Activated CD4-positive, alpha-beta T cell treated with anti-CD3 and anti-CD28 coated beads, Interleukin-2, amount 50 U/mL, for 24 hours (primary cell): ENCODE measurements around the gene PPIL1.

Experiments
- DNase-seq, 2 donors: peaks; one replicate each; pipeline ENCODE4 v3.0.0-alpha.2; 2020; ENCODE audit warnings: low read depth in 1 of 2, low spot score in 1 of 2

Gene PPIL1

DNA sequence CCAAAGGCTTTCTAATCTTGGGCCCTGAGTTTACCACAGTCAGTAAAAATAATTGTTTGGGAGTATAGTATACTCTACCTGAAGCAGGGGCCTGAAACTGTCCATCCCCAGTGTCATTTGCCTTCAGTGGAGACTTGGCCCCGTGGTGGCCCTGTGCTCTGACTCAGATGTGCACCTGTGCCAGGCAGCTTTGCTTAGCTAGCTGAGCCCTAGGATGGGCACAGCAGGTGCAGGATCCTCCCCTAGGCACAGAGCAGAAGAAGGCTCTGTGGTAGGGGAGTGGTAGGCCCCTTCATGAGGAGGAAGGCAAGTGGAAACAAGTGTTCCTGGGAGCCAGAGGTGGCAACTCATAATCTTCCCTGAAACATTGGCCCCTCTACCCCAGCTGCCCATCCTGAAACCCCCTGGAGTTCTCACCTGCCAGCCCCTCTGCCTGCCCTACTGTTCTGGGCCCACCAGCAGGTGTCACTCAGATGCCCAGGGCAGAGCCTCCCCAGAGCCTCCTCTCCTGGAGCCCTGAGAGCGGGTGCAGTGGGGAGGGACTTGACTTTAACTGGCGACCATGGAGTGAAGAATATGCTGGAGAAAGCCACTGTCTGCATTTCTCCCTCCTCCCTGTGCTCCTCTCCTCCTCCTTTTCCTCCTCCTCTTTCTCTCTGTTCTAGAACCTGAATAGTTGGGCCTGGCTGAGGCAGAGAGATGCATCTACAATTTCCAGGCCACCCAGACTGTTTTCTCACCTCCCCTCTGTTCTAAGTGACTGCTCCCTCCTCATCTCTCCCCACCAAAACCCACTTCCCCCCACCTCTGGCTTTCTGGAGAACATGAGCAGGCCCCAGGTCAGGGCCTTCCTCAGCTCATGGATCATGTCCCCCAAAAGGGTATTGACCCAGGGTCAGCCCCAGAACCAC lies 38.2 kb downstream of the PPIL1 start:
- no peak for DNase-seq

DNA sequence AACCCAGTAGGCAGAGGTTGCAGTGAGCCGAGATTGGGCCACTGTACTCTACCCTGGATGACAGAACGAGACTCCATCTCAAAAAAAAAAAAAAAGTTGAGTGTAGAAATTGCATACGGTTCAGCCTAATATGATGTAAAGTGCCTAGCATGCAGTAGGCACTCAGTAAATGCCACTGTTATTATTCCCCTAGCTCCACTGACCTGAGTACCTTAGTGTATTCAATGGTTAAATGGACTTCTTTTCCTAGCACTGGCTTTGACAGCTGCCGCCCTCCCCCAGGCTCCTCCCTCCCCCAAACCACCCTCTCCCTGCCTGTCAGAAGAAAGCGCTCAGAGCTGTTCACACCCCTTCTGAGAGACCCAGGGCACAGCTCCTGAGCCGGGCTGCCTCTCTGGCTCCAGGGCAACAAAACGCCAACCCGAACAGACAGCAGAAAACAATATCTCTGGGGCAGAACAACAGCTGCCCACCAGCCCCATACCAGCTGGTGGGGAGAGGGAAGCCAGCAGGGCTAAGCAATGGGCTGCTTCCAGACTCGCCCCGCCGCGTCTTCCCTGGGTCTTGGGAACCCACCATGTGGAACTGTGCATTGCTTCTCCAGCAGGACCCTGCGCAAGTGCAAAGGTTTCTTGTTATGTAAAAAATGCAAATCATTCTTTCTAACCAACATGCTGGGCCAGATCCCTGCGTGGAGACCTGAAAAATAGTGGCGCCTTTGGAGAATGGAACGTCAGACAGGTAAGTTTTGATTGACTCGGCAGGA lies 39.8 kb downstream of the PPIL1 start:
- no peak for DNase-seq

- DNase-seq = no peak
Observed at GRCh38 chr6:36833182-36833789, 41.3 kb downstream of the PPIL1 start.

- no peak for DNase-seq
Observed at GRCh38 chr6:36832313-36832712, 42.3 kb downstream of the PPIL1 start.

GRCh38 chr6:36830577-36830976 lies 44.0 kb downstream of the PPIL1 start:
- no peak for DNase-seq

- no peak for DNase-seq
Observed at GRCh38 chr6:36829919-36830544, 44.6 kb downstream of the PPIL1 start.

GRCh38 chr6:36827261-36828079 lies 47.1 kb downstream of the PPIL1 start:
- no peak for DNase-seq

DNA sequence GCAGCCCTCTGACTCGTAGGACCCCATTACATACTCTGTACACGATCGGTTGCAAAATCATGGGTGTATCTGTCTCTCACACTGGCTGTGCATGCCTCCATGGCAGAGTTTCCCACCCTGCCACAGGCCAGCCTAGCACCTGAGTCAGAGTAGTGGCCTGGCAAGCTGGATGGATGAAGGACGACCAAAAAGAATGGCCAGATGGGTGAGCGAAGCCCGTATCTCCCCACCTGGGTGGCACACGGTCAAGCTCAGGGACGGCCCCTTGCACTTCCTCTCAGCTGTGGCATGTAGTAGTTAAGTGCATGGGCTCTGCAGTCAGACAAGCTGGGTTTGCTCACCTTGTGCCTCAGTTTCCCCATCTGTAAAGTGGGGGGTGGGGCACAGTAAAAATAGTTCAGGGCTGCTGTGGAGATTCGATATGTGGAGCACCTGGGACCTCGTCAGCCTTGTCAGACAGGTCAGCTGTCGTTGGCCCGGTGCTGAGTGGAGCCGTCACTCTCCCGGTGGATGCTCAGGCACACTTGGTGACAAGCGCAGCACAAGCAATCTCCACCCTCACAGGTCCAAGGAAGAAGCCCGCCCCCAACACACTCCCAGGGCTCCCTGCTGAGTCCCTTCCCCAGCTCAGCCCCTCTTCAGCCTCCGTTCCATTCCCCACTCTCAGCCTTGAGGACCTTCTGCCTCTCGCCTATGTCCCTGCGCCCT lies 47.9 kb downstream of the PPIL1 start:
- DNase-seq = no peak

DNA sequence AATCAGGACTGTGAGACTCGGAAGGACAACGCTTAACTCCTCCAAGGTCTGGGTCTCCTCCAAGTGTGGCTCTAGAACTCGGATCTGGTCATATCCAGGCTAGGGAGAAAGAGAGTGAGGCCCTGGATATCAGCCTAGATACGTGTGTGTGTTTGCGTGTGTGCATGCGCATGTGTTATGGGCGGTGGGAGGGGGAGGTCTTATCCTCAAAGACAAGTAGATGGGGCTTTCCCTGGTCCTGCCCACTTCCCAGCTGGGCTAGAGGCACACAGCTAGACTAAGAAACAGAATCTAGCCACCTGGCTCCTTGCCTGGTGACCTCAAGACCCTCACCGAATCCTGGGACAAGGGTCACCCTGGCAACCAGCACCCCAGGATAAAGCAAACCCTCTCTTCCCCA lies 48.6 kb downstream of the PPIL1 start:
- DNase-seq = no peak

DNA sequence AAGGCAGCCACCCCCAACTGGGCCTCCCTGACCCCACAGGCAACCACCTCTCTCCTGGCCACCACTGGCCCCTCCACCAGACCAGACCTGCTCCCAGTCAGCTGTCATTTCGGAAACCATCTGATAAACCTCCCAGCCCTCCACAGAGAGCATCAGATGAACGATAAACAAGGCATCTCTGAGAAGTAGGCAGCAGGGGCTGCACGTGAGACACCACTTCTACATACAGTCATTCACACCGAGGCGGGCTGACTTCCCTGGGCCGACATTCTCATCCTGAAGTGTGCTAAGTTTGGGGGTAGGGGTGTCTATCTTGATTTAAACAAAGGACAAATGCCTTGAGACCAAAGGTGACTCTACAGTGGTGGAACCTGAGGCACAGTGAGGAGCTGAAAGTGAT lies 49.2 kb downstream of the PPIL1 start:
- no peak for DNase-seq

GRCh38 chr6:36824253-36824652 lies 50.4 kb downstream of the PPIL1 start:
- DNase-seq = no peak

- no peak for DNase-seq
Observed at GRCh38 chr6:36823421-36824096, 51.0 kb downstream of the PPIL1 start.

DNA sequence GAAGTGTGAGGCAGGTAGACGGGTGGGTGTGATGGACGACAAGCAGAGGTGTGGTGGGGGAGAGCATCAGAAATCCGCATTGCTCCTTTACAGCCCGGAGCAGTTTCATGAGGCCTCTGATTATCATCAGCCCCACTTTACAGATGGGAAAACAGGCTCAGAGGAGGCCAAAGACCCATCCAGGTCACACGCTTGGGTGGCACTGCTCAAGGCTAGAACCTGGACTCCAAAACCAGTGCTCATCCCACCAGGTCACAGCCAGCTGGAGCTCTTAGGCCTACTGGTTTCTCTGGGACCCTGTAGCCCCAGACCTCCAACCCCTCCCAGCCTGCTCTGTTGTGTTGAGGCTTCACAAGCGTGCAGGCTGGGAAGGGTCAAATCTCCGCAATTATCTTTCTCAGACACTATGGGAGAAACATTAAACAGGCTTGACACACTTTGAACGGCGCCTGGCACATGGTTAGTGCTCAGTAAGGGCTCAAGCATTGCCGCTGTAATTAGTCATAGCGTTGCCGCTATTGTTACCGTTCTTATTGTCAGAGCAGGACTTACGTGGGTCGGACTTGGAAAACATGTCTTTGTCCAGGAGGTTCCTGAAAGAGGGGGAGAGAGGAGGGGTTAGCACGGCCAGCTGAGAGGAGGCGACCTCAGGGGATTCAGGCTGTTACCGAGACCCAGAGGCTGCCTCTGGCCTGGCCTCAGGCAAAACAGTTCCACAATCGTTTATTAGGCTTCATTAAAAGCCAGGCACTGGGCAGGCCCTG lies 51.9 kb downstream of the PPIL1 start:
- DNase-seq = no peak

DNA sequence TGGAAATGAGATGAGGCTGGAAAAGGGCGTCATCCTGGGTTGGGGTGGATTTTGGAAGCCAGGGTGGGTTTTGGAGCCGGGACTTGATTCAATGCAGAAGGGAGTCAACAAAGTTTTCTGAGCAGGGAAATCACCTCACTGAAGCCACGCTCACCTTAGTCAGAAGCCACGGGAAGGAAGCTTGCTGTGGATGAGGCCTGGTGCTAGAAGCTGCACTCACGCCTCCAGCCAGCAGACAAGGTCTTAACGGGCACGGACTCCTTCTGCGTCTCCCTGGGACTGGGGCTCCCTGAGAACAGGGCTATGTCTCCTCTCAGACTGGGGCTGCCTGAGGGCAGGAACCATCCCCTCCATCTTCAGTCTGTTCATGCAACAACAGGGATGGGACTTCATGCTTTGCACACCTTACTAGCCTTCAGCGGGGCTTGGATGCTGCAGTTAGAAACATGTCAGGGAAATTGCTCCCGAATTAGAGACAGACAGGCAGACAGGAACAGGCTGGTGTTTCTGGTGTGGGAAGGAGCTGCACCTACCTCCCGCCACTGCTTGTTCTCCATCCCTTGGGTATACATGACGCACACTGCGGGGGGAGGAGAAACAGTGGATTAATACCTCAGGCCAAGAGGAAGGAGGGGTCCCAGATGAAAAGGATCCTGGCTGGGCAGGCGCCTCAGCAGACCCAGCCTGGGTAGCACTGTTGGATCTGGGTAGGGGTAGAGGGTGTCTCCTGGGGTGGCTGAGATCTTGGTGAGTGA lies 52.8 kb downstream of the PPIL1 start:
- no peak for DNase-seq

DNA sequence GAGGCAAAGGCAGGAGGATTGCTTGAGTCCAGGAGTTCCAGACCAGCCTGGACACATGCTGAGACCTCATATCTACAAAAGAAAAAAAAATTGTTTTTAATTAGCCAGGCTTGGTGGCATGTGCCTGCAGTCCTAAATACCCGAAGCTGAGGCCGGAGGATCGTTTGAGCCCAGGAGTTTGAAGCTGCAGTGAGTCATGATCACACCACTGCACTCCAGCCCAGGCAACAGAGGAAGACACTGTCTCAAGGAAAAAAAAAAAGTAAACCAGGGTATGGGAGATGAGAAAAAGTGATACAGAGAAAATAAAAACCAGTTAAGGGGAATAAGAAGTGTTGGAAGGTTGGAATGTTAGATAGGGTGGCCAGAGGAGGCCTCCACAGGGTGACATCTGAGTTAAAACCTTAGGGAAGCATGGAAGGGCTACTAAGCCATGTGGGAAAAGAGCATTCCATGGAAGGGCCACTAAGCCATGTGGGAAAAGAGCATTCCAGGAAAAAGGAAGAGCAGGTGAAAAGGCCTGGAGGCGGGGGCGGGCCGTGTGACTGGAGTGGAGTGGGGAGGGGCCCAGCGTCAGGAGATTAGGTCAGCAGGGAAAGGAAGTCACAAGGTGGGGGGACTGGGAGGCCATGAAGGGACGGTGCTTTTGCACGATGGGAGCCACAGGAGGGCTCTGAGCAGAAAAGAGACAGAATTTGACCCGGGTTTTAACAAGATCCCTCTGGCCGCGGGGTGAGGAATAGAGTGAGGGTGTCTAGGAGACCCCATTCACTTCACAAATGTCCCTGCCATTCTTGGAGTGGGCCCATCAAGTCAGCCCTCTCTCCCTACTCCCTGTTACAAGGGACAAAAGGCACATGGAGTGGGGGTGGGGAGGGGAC lies 53.7 kb downstream of the PPIL1 start:
- no peak for DNase-seq

DNA sequence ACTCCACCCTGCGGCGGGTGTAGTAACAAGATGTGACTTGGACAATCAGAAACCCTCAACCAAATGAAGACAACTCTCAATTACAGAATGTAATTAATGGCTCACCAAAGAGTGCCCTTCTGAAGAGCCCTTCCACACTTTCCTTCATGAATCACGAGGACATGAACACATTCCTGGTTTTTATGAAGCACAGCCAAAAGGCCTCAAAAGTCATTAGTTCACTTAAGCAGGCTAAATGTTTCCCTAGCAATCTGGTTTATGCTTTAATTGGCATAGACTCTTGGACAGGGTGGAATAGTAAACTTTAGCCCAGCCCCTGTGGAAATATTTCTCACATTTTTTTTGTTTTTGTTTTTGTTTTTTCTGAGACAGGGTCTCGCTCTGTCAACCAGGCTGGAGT lies 55.8 kb downstream of the PPIL1 start:
- DNase-seq = no peak

- no peak for DNase-seq
Observed at GRCh38 chr6:36817847-36818246, 56.8 kb downstream of the PPIL1 start.
